GM21619 (cell line): ENCODE data around the gene NKX2-2.

Experiments used
- ATAC-seq: cut with Tn5 transposase; IDR thresholded peaks from one replicate; pipeline ENCODE4 v1.9.1; 2021; ENCODE audit not compliant: unreplicated experiment

The NKX2-2 gene

DNA sequence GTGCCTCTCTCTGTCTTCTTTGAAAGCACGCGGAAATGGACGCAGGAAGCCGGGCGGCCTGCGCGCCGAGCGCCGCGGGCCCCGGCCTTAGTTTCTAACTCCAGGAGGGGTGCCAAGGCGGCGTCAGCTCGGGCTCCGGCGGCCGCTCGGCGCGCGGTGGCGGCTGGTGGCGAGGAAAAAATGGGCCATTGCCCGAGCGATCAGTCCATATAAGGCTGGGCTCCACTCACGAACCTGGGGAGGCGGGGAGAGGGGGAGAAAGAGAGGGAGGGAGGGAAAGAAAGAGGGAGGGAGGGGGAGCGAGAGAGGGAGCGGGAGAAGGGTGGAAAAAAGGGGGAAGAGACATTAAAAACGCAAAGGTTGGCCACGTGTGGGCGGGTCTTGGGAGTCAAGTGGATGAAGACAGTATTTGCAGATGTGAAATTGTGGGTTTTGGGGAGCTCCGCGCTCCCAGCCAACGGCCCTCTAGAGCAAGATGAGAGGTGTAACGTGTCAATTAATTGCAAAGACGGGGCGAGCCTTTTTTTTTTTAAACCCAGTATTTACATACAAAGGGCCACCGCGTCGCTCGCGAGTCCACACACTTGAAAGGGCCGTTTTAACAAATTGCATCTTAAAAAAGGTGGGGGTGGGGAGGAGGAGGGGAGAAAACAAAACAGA lies at the start of gene NKX2-2:
TSS of gene NKX2-2 (minus strand) at position 184 of the 660 bp plus-strand sequence. CDS start 395 bp downstream, outside the sequence.
- ATAC-seq = no peak

- ATAC-seq = no peak
These were observed 48.8 kb upstream of the NKX2-2 start for GRCh38 chr20:21562656-21563055.

GRCh38 chr20:21559305-21559704 lies 45.4 kb upstream of the NKX2-2 start:
- no peak for ATAC-seq

DNA sequence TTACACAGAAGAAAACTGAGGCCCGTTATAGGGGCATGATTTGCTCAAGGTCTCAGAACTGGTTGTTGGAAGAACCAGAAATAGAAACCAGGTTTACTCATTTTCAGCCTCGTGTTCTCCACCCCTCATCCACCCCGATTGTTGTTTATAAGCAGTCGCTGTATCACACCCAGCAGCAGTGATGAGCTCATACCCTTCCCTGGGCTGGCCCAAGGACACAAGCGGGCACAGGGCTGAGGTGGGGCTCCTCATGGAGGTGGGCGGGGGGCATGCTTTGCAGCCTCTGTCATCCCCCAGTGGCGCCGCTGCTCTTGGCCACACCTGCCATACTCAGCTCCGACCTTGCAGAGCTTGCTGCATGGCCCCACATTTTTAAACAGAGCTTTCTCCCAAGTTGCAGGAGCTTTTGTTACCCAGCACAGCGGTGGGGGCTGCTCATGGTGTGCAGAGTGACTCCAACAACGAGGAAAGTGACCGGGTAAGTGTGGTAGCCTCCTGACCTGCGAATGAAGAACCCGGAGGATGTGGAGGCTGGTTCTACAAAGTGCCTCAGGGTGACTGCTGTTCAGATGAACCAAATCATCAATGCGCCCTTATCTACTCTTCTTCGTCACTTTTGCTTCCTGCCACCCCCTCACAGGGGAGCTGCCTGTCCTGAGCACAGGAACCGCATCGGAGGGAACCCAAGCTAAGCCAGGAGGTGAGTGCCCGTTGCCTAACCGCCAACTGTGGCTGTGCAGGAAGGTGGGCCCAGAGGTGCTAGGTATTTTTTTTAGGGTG lies 43.6 kb upstream of the NKX2-2 start:
- no peak for ATAC-seq

GRCh38 chr20:21556398-21556797 lies 42.5 kb upstream of the NKX2-2 start:
- no peak for ATAC-seq

- no peak for ATAC-seq
These were observed 41.7 kb upstream of the NKX2-2 start for GRCh38 chr20:21555470-21556120.

DNA sequence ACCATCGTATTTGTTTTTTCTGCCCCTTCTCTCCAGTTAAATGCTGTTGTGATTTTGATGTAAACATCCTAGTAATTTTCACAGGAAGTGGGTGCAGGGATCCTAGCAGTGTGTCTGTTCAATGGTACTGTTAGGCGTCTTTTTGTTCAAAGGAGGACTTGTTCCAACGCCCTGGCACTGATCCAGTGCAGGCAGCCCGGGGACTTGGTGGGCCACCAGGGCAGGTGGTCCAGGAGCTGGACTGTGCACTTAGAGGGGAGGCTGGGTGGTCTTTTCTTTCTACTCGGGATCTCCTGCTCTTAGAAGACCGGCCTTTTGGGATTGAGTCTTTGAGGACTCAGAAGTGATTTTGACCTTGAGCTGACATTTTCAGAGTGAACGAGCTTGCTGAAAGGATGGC lies 41.1 kb upstream of the NKX2-2 start:
- ATAC-seq = no peak

- no peak for ATAC-seq
These were observed 40.6 kb upstream of the NKX2-2 start for GRCh38 chr20:21554376-21554890.

DNA sequence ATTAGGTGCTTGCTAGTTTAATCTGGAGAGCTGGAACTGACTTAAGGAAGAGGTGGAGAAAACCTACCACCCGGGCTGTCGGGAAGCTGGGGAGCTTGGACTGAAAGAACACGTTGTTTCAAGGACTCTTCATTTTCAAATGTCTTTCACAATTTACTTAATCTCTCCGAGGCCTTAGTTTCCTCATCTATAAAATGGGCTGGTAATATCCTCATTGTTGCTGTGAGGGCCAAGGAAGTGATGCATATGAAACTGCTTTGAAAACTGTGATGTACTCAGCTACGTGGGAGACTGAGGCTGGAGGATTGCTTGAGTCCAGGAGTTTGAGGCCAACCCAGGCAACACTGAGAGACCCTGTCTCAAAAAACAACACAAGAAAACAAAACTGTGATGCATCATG lies 36.7 kb upstream of the NKX2-2 start:
- no peak for ATAC-seq

DNA sequence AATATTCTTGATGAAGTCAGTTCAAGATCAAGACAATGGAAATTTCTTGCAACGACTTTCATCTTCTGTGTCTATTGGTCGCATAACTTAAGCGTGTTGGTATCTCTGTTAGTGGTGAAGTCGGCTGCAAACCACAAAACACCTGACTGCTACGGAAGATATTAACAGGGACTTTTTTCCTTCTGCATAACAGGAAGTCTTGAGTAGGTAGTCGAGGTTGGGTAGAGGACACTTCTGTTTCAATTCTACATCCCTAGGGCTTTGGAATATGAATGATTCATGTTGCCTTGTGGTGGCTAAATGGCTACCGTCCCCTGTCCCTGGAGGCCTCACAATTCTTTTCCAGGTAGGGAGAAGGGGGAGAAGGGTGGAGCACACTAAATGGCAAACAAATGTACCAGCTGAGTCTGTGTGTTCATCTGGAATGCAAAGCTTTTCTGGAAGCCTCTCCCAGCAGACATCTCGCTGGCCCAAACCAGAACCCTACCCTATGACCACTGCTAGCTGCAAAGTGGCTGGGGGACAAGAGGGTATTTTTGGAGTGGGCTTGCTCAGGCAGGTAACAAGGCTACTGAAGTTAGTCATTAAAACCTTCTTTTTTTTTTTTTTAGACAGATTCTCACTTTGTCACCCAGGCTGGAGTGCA lies 34.6 kb upstream of the NKX2-2 start:
- ATAC-seq = no peak

- ATAC-seq = no peak
These were observed 32.5 kb upstream of the NKX2-2 start for GRCh38 chr20:21546355-21546754.

GRCh38 chr20:21539512-21539911 lies 25.6 kb upstream of the NKX2-2 start:
- ATAC-seq = no peak

GRCh38 chr20:21534886-21535285 lies 21.0 kb upstream of the NKX2-2 start:
- ATAC-seq = no peak

GRCh38 chr20:21534453-21534852 lies 20.6 kb upstream of the NKX2-2 start:
- ATAC-seq = no peak

- ATAC-seq = no peak
These were observed 16.0 kb upstream of the NKX2-2 start for GRCh38 chr20:21529863-21530262.

- ATAC-seq = no peak
These were observed 15.0 kb upstream of the NKX2-2 start for GRCh38 chr20:21528870-21529269.

GRCh38 chr20:21527908-21528307 lies 14.0 kb upstream of the NKX2-2 start:
- ATAC-seq = no peak

DNA sequence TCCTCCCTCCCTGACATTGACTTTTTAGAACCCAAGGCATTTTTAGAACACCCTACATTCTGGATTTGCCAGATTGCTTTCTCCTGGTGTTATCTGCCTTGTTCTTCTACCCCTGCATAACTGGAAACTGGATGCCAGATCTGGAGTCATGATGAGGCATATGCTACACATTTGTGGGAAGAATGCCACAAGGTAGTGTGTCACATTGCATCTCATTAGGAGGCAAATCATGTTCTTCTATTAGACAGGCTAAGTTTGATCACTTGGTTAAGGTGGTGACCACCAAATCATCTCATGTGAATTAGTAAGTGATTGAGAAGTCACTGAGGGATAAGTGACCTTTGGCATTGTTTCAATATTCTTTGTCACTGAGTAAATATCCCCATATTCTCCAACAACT lies 12.9 kb upstream of the NKX2-2 start:
- ATAC-seq = no peak

GRCh38 chr20:21523895-21524294 lies 10.0 kb upstream of the NKX2-2 start:
- ATAC-seq = no peak

GRCh38 chr20:21523281-21523868 lies 9.5 kb upstream of the NKX2-2 start:
- no peak for ATAC-seq
